ENCODE results near the gene PRMT2. TPM values are rescaled to one million over a fixed set of nuclear protein-coding genes. Genes with fewer than 3 reads are reported as not detected.

PRMT2 gene
- total RNA-seq, 1 experiment from 2014 or later, result 60.5 TPM

GRCh38 chr21:46626536-46626935 lies 8.9 kb upstream of the PRMT2 start:
- Histone ChIP-seq H3K9me3 (ENCODE audit: control insufficient read depth, insufficient read depth, low read depth, low read length) (no peaks in the 10 kb centered on the region), H3K27me3 (ENCODE audit: control insufficient read depth, insufficient read depth, low read length) (no peaks in the 10 kb centered on the region), H3K27ac (ENCODE audit: low read length) (no peak overlapping the region), H3K36me3 (ENCODE audit: control insufficient read depth, insufficient read depth, low read length) (no peaks in the 10 kb centered on the region), H3K4me3 (ENCODE audit: low read depth in 2 of 2, low read length in 2 of 2) (no peak overlapping the region), H3K4me1 (ENCODE audit: control insufficient read depth, insufficient read depth, low read length) (no peaks in the 10 kb centered on the region)
- BruUV-seq (replicated peaks), result no TSS peak
- in situ Hi-C loops (cut with HindIII; ENCODE audit: low pct_unique_long_range_greater_than_20kb, low sequenced_read_pairs), result no loop called here
- no peak for ATAC-seq
- ChIA-PET POLR2A (no interaction called here), CTCF (no interaction called here)
- DNase-seq (ENCODE audit: low read depth, low spot score), result no peak
- intact Hi-C loops (cut with micrococcal nuclease; ENCODE audit: unreplicated experiment), result no loop called here
- TF ChIP-seq POLR2AphosphoS5 (IDR thresholded peaks at IDR 0.05; ENCODE audit: low read depth, low read length), result no peak
- TF ChIP-seq REST (IDR thresholded peaks at IDR 0.05; ENCODE audit: insufficient read depth in 1 of 2, low read depth in 2 of 2, low read length in 1 of 2), result no peak
- no peak for TF ChIP-seq TCF7L2 (IDR thresholded peaks at IDR 0.05; ENCODE audit: low read depth, low read length)
- no peak for TF ChIP-seq SIN3A (IDR thresholded peaks at IDR 0.05; ENCODE audit: borderline replicate concordance, insufficient read depth, low read depth, low read length)
- no peak for TF ChIP-seq CTCF (IDR thresholded peaks at IDR 0.05)

GRCh38 chr21:46626975-46627501 lies 8.4 kb upstream of the PRMT2 start:
- ATAC-seq, result no peak
- no peak for DNase-seq (ENCODE audit: low read depth, low spot score)
- in situ Hi-C loops (cut with HindIII; ENCODE audit: low pct_unique_long_range_greater_than_20kb, low sequenced_read_pairs), result no loop called here
- Histone ChIP-seq H3K4me1 (ENCODE audit: control insufficient read depth, insufficient read depth, low read length) (no peaks in the 10 kb centered on the region), H3K27ac (ENCODE audit: low read length) (no peak overlapping the region), H3K36me3 (ENCODE audit: control insufficient read depth, insufficient read depth, low read length) (no peaks in the 10 kb centered on the region), H3K9me3 (ENCODE audit: control insufficient read depth, insufficient read depth, low read depth, low read length) (no peaks in the 10 kb centered on the region), H3K4me3 (ENCODE audit: low read depth in 2 of 2, low read length in 2 of 2) (no peak overlapping the region), H3K27me3 (ENCODE audit: control insufficient read depth, insufficient read depth, low read length) (no peaks in the 10 kb centered on the region)
- BruUV-seq (replicated peaks), result no TSS peak
- CTCF ChIA-PET, result no interaction called here
- TF ChIP-seq POLR2AphosphoS5 (IDR thresholded peaks at IDR 0.05; ENCODE audit: low read depth, low read length) (no peak), SIN3A (IDR thresholded peaks at IDR 0.05; ENCODE audit: borderline replicate concordance, insufficient read depth, low read depth, low read length) (no peak), TCF7L2 (IDR thresholded peaks at IDR 0.05; ENCODE audit: low read depth, low read length) (no peak), CTCF (IDR thresholded peaks at IDR 0.05) (no peak), REST (IDR thresholded peaks at IDR 0.05; ENCODE audit: insufficient read depth in 1 of 2, low read depth in 2 of 2, low read length in 1 of 2) (no peak)
- POLR2A ChIA-PET, result no interaction called here
- intact Hi-C loops (cut with micrococcal nuclease; ENCODE audit: unreplicated experiment), result no loop called here

All from Panc1 (cell line).